Measurements from ENCODE around the gene ITGBL1.

The ITGBL1 gene

GRCh38 chr13:101739382-101740178 lies 287.1 kb downstream of the ITGBL1 start:
- TF ChIP-seq CTCF (IDR thresholded peaks at IDR 0.05; ENCODE audit: insufficient read depth, low read length, poor library complexity, severe bottlenecking) = no peak
- Histone ChIP-seq H3K4me3 (replicated peaks; ENCODE audit: low read depth, low read length) (no peak overlapping the region), H3K36me3 (ENCODE audit: control insufficient read depth, insufficient read depth, low read length) (no peaks in the 10 kb centered on the region), H3K27me3 (replicated peaks; ENCODE audit: control insufficient read depth, insufficient read depth, low read length) (no peaks in the 10 kb centered on the region)
- DNase-seq (ENCODE audit: extremely low read depth, insufficient read length) = peak; percentile 6

- Histone ChIP-seq H3K4me3 (replicated peaks; ENCODE audit: low read depth, low read length) (no peak overlapping the region), H3K27me3 (replicated peaks; ENCODE audit: control insufficient read depth, insufficient read depth, low read length) (no peaks in the 10 kb centered on the region), H3K36me3 (ENCODE audit: control insufficient read depth, insufficient read depth, low read length) (no peaks in the 10 kb centered on the region)
- no peak for TF ChIP-seq CTCF (IDR thresholded peaks at IDR 0.05; ENCODE audit: insufficient read depth, low read length, poor library complexity, severe bottlenecking)
- no peak for DNase-seq (ENCODE audit: extremely low read depth, insufficient read length)
Observed at GRCh38 chr13:101746513-101746912, 294.0 kb downstream of the ITGBL1 start.

GRCh38 chr13:101747039-101747438 lies 294.6 kb downstream of the ITGBL1 start:
- no peak for DNase-seq (ENCODE audit: extremely low read depth, insufficient read length)
- Histone ChIP-seq H3K36me3 (ENCODE audit: control insufficient read depth, insufficient read depth, low read length) (no peaks in the 10 kb centered on the region), H3K4me3 (replicated peaks; ENCODE audit: low read depth, low read length) (no peak overlapping the region), H3K27me3 (replicated peaks; ENCODE audit: control insufficient read depth, insufficient read depth, low read length) (no peaks in the 10 kb centered on the region)
- no peak for TF ChIP-seq CTCF (IDR thresholded peaks at IDR 0.05; ENCODE audit: insufficient read depth, low read length, poor library complexity, severe bottlenecking)

- H3K27me3 ChIP-seq (replicated peaks; ENCODE audit: control insufficient read depth, insufficient read depth, low read length) = no peaks in the 10 kb centered on the region
- no peaks in the 10 kb centered on the region for H3K36me3 ChIP-seq (ENCODE audit: control insufficient read depth, insufficient read depth, low read length)
- H3K4me3 ChIP-seq (replicated peaks; ENCODE audit: low read depth, low read length) = no peak overlapping the region
- DNase-seq (ENCODE audit: extremely low read depth, insufficient read length) = no peak
- TF ChIP-seq CTCF (IDR thresholded peaks at IDR 0.05; ENCODE audit: insufficient read depth, low read length, poor library complexity, severe bottlenecking) = no peak
Observed at GRCh38 chr13:101749584-101749983, 297.1 kb downstream of the ITGBL1 start.

GRCh38 chr13:101751488-101751887 lies 299.0 kb downstream of the ITGBL1 start:
- no peak for DNase-seq (ENCODE audit: extremely low read depth, insufficient read length)
- no peaks in the 10 kb centered on the region for H3K36me3 ChIP-seq (ENCODE audit: control insufficient read depth, insufficient read depth, low read length)
- H3K4me3 ChIP-seq (replicated peaks; ENCODE audit: low read depth, low read length) = no peak overlapping the region
- H3K27me3 ChIP-seq (replicated peaks; ENCODE audit: control insufficient read depth, insufficient read depth, low read length) = no peaks in the 10 kb centered on the region
- TF ChIP-seq CTCF (IDR thresholded peaks at IDR 0.05; ENCODE audit: insufficient read depth, low read length, poor library complexity, severe bottlenecking) = no peak
